NOMO-1 treated with DMSO at 0.1 percent for 48 hours (cell line): ENCODE measurements around the gene SLC25A46.
A peak's percentile ranks its signal among the peaks of the same experiment; 100 is the strongest.
"Not testable (repeated sequence)": the region's sequence is repeated elsewhere in the genome, so short reads cannot be mapped to it uniquely, and the experiment has no call there.

Source experiments
- DNase-seq: peaks from one replicate; lab custom pipeline; 2025; ENCODE audit not compliant: unreplicated experiment; lab: John Stamatoyannopoulos, UW

Gene SLC25A46

DNA sequence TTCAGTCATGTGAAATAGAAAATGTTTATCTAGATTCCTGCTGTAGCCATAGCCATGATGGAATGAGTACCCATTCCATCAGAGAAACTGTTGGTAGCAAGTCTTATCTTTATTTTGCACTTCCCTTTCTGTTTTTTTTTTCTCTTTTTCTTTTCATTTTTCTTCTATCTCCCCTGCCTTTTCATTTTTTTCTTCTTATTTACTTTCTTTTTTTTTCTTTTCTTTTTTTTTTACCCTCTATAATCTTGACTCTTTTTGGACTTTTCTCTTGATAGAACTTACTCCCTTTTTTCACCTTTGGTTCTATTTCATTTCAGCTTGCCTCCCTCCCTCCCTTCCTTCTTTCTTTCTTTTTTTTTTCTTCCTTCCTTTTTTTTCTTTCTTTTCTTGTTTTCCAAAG, 15.4 kb downstream of the SLC25A46 start:
- no peak for DNase-seq

DNA sequence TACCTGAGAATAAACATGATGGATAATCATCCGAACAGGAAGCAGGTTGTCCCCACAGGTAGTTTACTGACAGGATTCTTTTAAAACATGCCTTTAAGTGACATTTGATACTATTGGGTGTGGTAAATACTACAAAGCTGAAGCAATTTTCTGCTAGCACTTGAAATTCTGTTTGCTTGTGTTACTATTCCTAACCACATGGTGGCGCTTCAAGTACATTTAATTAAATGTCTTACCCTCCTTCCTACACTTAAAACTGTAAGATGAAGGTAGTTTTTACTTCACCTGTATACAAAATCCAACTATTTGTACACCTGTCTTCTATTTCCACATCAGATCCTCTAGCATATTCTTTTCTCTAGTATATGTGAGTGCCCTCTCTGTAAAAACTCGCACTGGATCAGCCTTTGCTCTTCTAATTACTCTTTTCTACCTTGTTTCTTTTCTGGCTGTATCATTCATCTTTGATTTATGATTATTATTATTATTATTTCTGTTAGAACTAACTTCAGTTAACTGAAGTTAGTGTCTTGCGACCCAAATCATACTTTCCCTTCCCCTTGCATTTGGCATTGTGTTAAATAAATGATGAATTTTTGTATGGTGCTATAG, 18.4 kb downstream of the SLC25A46 start:
- DNase-seq: peak; percentile 42

DNA sequence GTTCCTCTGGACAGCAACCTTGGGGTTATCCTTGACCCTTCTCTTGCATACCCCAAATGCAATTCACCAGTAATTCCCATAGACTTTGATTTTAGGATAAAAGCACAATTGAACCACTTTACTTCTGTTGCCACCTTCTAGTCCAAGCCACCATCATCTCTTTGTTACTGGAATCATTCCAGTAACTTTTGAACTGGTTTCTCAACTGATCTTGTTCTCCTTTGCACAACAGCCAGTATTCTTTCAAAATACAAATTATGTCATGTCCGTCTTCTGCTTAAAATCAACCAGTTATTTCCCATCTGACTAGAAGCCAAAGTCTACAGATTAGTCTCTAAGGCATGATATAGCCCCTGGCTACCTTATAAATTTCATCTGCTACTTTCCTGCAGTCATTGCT, 21.4 kb downstream of the SLC25A46 start:
- DNase-seq: no peak

DNA sequence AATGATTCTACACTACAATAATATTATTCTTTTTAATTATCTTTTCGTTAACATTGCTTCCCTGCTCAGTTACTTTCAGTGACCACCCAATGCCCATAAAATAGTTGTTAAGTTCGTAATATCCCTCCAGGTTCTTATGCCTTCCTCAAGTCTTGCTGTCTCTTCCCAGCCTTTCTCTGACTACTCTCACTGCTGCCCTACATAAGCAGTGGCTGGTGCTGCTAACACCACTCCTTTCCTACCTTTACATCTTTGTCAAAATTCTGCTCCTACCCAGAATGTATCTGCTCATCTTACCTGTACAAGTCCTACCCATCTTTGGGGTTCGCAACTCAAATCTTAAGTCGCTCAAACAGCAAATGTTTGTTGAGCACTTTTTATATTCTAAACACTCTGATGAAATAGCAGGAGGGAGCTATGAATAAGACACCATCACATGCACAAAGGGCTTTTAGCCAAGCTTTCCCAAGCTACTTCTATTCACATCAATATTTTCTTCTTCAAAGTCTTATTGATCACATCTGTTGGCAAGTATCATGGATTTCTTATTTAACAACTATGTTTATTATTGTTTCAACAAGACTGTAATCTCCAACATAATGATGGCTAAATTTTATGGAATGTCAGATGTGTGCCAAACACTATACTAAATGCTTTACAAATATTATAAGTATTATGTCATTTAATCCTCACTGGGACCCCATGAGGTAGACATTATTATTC, 29.5 kb downstream of the SLC25A46 start:
- no peak for DNase-seq

DNA sequence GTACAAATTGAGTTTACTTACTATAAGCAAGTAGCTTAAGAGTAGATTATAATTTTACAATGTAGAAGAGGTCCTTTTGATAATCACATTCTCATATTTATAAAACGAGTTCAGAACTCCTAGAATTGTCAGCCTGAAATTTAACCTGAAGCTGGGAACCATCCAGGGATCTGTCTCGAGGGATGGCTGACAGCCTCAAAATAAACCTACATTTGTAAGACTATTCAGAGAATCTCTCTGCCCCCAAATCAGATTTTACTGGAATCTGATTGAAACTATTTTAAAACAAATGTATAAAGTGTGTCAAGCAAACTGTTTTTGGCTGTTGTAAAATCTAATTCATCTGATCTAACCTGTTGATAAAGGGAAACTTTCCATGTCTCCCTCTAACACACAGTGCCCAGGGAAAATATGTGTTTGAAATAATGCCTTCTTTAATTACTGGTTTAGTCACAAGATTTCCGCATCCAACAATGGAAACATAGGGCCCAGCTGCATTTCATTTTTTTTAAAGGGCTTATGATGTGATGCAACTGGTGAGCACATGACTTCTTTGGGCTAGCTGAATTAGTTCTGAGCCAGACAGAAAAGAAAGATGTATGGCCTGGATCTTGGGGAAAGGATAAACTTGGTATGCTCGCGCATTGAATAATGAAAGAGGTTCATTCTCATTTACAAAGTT, 30.3 kb downstream of the SLC25A46 start:
- DNase-seq: peak; percentile 48

DNA sequence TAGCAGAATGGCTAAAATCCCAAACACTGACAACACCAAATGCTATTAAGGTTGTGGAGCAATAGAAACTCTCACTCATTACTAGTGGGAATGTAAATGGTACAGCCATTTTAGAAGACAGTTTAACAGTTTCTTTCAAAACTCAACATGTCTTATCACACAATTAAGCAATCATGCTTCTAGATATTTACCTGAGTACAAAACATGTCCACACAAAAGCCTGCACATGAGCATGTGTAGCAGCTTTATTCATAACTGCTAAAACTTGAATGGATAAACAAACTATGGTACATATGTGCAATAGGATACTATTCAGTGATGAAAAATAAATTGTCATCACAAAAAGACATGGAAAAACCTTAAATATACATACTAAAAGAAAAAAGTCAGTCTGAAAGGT, 31.5 kb downstream of the SLC25A46 start:
- DNase-seq: no peak

DNA sequence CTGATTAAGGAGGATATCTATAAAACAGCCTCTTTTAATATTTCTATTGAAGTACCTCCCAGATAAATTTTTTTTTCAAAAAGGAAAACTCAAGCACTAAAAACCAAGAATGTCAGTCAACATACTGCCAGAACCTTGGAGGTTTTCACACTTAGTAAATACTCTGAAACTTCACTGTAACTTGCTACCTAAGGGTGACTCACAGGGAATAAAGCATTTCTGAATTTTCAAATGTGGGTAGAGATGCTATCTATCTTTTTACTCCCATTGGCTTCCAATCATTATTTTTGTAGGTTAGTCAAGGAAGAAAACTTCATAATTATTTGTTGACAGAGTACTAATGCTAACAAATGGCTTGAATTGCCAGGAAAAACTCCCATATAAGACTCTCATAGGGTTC, 46.1 kb downstream of the SLC25A46 start:
- DNase-seq: no peak

DNA sequence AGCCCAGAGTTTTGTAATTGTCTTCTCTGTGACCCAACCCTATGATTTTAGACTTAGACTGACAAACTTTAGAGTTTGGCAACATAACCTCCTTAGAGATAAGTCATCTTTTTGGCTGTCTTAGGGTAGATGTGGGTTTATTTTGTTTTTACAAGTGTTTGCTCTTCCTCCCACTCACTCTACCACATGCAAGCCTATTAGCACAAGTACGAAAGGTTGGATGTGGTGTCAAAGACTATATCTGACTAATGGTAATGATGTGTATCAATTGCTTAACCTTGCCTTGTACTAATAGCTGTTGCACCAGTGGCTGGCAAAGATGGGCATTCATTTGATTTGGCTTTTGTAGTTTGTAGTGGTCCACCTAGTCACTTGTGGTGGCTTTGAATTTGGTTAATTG, 46.5 kb downstream of the SLC25A46 start:
- no peak for DNase-seq

DNA sequence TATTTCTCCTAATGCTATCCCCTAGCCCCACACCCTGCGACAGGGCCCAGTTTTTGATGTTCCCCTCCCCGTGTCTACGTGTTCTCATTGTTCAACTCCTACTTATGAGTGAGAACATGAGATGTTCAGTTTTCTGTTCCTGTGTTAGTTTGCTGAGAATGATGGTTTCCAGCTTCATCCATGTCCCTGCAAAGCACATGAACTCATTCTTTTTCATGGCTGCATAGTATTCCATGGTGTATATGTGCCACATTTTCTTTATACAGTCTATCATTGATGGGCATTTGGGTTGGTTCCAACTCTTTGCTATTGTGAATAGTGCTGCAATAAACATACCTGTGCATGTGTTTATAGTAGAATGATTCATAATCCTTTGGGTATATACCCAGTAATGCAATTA, 49.2 kb downstream of the SLC25A46 start:
- DNase-seq: not testable (repeated sequence)

DNA sequence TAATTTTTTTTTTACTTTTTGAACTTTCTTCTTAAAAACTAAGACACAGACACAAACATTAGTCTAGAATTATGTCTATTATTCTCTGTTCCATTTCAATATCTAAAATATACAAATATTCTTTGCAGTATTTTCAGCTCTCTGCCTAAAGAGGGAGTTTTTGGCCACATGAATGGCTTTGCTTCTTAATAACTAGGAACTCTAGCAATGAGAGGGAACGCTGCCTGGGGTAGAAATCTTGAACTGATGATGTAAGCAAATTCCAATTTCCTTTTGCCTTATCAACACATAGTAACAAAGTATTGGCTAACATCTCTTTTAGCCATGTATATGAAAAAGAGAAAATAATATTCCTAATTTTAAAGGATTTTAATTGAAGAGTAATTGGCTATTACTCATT, 51.9 kb downstream of the SLC25A46 start:
- peak; percentile 14 for DNase-seq

DNA sequence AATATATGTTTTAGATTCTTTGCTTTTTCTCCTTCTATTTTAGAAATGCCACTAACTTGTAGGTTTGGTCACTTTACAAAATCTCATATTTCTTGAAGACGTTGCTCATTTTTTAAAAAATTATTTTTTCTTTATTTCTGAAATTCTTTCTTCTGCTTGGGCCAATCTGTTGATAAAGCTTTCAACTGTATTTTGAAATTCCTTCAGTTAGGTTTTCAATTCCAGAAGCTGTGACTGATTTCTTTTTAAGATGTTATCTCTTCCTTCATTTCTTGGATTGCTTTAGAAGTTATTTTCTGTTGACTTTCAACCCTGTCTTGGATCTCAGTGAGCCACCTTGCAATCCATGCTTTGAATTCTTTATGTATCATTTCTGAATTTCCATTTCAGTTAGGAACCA, 64.2 kb downstream of the SLC25A46 start:
- no peak for DNase-seq

DNA sequence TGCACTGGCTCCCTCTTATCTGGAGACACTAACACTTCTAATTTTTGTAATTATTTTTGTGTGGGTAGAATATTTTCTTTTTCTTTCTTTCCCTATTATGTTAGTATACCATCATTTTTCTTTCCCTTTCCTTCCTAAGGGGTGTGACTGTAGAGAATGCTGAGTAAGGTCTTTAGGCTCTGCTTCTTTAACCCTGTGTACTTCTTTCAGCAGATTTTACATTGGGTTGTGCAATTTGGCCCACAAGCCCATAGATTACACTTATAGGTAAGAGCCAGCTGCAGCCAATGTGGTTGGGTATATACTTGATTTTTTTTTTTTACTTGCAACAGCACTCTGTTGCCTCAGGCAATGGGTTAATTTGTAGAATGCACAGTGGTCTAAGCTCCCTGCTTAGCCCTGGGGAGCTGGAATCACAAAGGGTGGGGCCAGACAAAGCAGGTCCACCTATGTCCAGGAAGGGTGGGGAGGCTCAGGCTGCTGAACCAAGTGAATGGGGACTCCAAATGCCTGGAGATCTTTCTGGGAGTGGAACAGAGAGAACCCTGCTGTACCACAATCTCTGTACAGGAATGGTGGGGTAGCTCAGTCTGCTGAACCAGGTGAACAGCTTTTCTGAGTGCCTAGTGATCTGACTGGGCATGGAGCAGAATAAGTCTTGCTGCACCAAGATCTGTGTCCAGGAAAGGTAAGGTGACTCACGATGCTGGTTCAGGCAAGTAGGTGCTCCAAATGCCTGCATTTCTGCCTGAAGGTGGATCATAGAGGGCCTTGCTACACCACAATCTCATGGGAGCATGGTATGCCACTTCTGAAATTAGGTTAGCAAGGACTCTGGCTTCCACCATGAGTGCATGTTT, 64.9 kb downstream of the SLC25A46 start:
- DNase-seq: no peak

DNA sequence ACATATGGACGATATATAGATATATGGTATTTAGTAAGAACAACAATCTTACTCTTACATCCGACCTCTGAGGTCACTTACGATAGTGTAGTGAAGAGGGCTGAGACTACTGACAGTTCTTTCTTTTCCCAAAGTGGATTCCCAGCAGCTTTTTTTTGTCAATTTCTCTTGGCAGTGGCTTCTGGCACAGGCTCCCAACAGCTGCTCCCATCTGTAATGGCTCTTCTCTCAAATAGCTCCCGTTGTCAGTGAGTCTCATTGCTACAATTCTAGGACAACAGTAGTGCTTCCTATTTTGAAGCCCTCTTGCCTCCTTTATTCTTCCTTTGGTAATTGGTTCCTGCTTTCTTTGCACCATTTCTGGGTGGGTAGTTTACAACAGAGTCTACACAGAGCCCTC, 68.4 kb downstream of the SLC25A46 start:
- DNase-seq: no peak

DNA sequence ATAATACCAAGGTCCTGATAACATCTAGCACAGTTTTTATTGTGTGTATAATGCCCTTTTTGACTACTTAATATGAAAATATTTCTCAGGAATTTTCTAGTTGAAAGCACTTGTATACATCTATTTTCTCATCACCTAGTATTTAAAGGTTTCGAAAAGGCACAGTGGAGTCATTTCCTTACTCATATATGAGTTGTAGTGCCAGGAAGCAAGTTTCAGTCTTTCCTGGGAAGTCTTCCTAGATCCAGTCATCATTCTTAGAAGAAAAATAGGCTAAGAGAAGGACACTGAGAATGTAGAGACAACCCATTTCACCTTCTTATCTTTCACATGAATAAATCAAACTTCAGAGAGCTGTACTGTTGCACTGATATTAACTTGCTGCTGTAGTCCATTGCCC, 70.2 kb downstream of the SLC25A46 start:
- no peak for DNase-seq
